Nephron (organoid): ENCODE measurements around the gene ALAS1.
A peak's percentile ranks its signal among the peaks of the same experiment; 100 is the strongest.

Experiments
- H3K27ac Mint-ChIP-seq, 3 experiments: 2 replicates each; pipeline ENCODE4 v1.8.0; 2020; ENCODE audit warnings: mixed read lengths in 3 of 3, mild to moderate bottlenecking in 2 of 3, moderate library complexity in 1 of 3
- H3K27me3 Mint-ChIP-seq: 2 replicates; pipeline ENCODE4 v1.8.0; 2021; ENCODE audit warnings: low read depth, mild to moderate bottlenecking, moderate library complexity, mixed read lengths
- H3K36me3 Mint-ChIP-seq: 2 replicates; pipeline ENCODE4 v1.8.0; 2020; ENCODE audit warnings: low read depth, mixed read lengths
- H3K4me1 Mint-ChIP-seq: 2 replicates; pipeline ENCODE4 v1.8.0; 2020; ENCODE audit warnings: mixed read lengths
- H3K4me3 Mint-ChIP-seq, 3 experiments: 2 replicates each; pipeline ENCODE4 v1.8.0; 2020; ENCODE audit warnings: mild to moderate bottlenecking in 3 of 3, mixed read lengths in 3 of 3, moderate library complexity in 2 of 3
- H3K9me3 Mint-ChIP-seq: 2 replicates; pipeline ENCODE4 v1.8.0; 2020; ENCODE audit warnings: mixed read lengths
- TF ChIP-seq, protein P1 (sequence below), 3 experiments: fragments of 200-600 bp; sonication (generic); IDR thresholded peaks; one replicate each; pipeline ENCODE4 v1.5.0; 2021; ENCODE audit warnings: antibody characterized with exemption in 3 of 3; ENCODE audit not compliant: unreplicated experiment in 3 of 3

The ALAS1 gene

DNA sequence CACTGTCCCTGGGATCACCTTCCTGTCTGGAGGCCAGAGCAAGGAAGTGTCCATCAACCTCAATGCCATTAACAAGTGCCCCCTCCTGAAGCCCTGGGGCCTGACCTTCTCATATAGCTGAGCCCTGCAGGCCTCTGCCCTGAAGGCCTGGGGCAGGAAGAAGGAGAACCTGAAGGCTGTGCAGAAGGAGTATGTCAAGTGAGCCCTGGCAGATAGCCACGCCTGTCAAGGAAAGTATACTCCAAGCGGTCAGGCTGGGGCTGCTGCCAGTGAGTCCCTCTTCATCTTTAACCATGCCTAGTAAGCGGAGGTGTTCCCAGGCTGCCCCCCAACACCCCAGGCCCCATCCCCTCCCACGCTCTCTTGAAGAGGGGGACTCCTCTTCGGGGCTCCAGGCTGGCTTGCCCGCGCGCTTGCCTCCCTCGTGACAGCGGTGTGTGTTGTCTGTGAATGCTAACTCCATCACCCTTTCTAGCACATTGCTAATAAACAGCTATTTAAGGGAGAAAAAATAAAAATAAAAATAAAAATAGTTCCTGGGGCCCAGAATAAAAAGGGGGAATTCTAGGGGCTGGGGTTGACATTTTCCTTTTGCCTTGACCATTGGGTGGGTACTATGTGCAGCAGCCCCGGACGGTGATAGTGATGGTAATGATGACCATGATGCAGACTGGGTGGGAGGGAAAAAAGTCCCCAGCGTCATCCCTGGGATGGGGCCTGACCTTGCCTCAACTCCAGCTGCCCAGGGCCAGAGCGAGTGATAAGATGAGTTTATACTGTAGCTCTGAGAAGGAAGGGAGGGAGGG lies 3.3 kb upstream of the ALAS1 start:
- H3K9me3 Mint-ChIP-seq, result no peaks in the 10 kb centered on the region
- H3K4me1 Mint-ChIP-seq, result peaks cover 62% of the 10 kb centered on the region
- H3K36me3 Mint-ChIP-seq, result peaks cover 5% of the 10 kb centered on the region
- peak overlapping the region in 2 of 3 experiments; percentile 47 to 58 for H3K4me3 Mint-ChIP-seq
- H3K27ac Mint-ChIP-seq, result peak overlapping the region; percentile 53 to 98 (median 95)
- TF ChIP-seq, protein P1, sequence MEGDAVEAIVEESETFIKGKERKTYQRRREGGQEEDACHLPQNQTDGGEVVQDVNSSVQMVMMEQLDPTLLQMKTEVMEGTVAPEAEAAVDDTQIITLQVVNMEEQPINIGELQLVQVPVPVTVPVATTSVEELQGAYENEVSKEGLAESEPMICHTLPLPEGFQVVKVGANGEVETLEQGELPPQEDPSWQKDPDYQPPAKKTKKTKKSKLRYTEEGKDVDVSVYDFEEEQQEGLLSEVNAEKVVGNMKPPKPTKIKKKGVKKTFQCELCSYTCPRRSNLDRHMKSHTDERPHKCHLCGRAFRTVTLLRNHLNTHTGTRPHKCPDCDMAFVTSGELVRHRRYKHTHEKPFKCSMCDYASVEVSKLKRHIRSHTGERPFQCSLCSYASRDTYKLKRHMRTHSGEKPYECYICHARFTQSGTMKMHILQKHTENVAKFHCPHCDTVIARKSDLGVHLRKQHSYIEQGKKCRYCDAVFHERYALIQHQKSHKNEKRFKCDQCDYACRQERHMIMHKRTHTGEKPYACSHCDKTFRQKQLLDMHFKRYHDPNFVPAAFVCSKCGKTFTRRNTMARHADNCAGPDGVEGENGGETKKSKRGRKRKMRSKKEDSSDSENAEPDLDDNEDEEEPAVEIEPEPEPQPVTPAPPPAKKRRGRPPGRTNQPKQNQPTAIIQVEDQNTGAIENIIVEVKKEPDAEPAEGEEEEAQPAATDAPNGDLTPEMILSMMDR (IDR thresholded peaks at IDR 0.05; ENCODE audit: unreplicated experiment in 3 of 3), result no peak
- no peaks in the 10 kb centered on the region for H3K27me3 Mint-ChIP-seq

DNA sequence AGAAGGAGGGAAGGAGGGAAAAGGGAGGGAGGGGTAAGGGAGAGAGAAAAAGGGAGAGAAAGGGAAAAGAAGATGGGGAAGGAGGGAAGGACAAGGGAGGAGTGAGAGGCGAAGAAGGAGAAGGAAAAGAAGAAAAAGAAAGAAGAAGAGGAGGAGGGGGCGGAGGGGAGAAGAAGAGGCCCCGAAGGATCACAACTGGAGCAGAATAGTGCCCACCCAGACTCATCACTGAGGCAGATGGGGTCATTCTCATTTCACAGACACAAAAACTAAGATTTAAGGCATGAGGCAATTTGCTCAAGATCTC lies 2.7 kb upstream of the ALAS1 start:
- Mint-ChIP-seq H3K9me3 (no peaks in the 10 kb centered on the region), H3K36me3 (peaks cover 8% of the 10 kb centered on the region), H3K27ac (peak overlapping the region; percentile 53 to 98 (median 95)), H3K27me3 (no peaks in the 10 kb centered on the region), H3K4me1 (peaks cover 60% of the 10 kb centered on the region), H3K4me3 (peak overlapping the region in 1 of 3 experiments; percentile 58)
- TF ChIP-seq, protein P1 (IDR thresholded peaks at IDR 0.05; ENCODE audit: unreplicated experiment in 3 of 3), result no peak

GRCh38 chr3:52195823-52196331 lies 2.1 kb upstream of the ALAS1 start:
- TF ChIP-seq, protein P1 (IDR thresholded peaks at IDR 0.05; ENCODE audit: unreplicated experiment in 3 of 3), result no peak
- H3K4me3 Mint-ChIP-seq, result peak overlapping the region in 1 of 3 experiments; percentile 58
- no peaks in the 10 kb centered on the region for H3K27me3 Mint-ChIP-seq
- H3K9me3 Mint-ChIP-seq, result no peaks in the 10 kb centered on the region
- H3K27ac Mint-ChIP-seq, result peak overlapping the region; percentile 79 to 98 (median 89)
- H3K36me3 Mint-ChIP-seq, result peaks cover 12% of the 10 kb centered on the region
- H3K4me1 Mint-ChIP-seq, result peaks cover 57% of the 10 kb centered on the region

DNA sequence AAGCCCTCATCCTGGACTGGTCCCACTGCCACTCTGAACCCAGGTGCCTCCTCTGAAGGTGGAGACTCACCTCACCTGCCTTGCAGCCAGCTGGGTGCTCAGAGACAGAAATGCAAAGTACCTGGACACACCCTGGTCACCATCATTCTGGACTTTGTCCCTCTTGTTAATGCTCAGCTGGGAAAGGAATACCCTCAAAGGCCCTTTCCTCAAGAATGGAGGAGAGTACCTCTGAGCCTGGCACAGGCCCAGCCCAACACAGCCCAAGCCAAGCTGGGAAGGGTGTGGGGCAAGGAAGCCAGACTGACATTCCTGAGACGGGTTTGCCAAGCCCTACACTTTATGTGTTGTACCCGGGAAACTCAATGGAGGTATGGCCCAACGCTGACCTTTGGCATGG lies 983 bp upstream of the ALAS1 start:
- no peaks in the 10 kb centered on the region for H3K27me3 Mint-ChIP-seq
- no peaks in the 10 kb centered on the region for H3K9me3 Mint-ChIP-seq
- TF ChIP-seq, protein P1 (IDR thresholded peaks at IDR 0.05; ENCODE audit: unreplicated experiment in 3 of 3), result no peak
- peak overlapping the region; percentile 92 to 98 (median 96) for H3K27ac Mint-ChIP-seq
- H3K36me3 Mint-ChIP-seq, result peaks cover 21% of the 10 kb centered on the region
- H3K4me3 Mint-ChIP-seq, result peak overlapping the region; percentile 98 to 99 (median 98)
- peaks cover 52% of the 10 kb centered on the region for H3K4me1 Mint-ChIP-seq

DNA sequence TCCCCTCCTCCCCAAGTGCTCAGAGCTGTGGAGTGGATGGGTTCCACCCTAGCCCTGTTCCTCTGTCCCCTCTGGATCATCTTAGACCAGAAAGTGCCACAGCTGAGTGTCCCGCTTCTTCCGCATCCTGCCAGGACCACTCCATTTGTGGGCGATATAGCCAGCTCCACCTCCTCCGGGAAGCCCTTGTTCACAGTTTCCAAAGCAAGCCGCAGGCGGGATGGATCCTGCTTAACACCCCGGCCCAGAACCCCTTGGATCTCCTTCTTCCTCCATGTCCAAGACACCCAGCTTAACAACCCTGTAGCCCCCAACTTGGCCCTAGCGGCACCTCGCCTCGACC lies 490 bp upstream of the ALAS1 start:
- peaks cover 54% of the 10 kb centered on the region for H3K4me1 Mint-ChIP-seq
- peak overlapping the region; percentile 92 to 98 (median 96) for H3K27ac Mint-ChIP-seq
- H3K4me3 Mint-ChIP-seq, result peak overlapping the region; percentile 98 to 99 (median 98)
- H3K9me3 Mint-ChIP-seq, result no peaks in the 10 kb centered on the region
- peaks cover 26% of the 10 kb centered on the region for H3K36me3 Mint-ChIP-seq
- H3K27me3 Mint-ChIP-seq, result peaks cover 2% of the 10 kb centered on the region
- TF ChIP-seq, protein P1 (IDR thresholded peaks at IDR 0.05; ENCODE audit: unreplicated experiment in 3 of 3), result no peak
